Gastrocnemius medialis (tissue), 4 donors: ENCODE data around the gene C5orf46. TPM values are rescaled to one million over a fixed set of nuclear protein-coding genes. Genes with fewer than 3 reads are reported as not detected.

Experiments used
- ATAC-seq, 2 donors: fragments of 150-250 bp; one replicate each; pipeline ENCODE4 v1.9.1; 2016
- DNase-seq, 2 donors: peaks; one replicate each; pipeline ENCODE4 v3.0.0-alpha.2; 2019
- H3K27ac ChIP-seq, 4 donors: fragments of 200-600 bp; sonication (generic); 1 replicate in 1 of 4; 2 replicates in 3 of 4; pipeline ENCODE4 v1.5.1; 2016 to 2018; ENCODE audit warnings: mild to moderate bottlenecking in 2 of 4, moderate library complexity in 1 of 4
- H3K27me3 ChIP-seq, 3 donors: fragments of 200-600 bp; sonication (generic) in 2 of 3; 1 replicate in 1 of 3; 2 replicates in 2 of 3; pipeline versions ENCODE4 v1.5.1 to v1.6.0; 2016 to 2019; ENCODE audit warnings: mild to moderate bottlenecking in 1 of 3, moderate library complexity in 1 of 3
- H3K36me3 ChIP-seq, 2 donors: fragments of 200-600 bp; sonication (generic) in 1 of 2; one replicate each; pipeline ENCODE4 v1.5.1; 2017 to 2018
- H3K4me1 ChIP-seq, 2 donors: fragments of 200-600 bp; sonication (generic) in 1 of 2; one replicate each; pipeline ENCODE4 v1.5.1; 2016 to 2017; ENCODE audit warnings: mild to moderate bottlenecking in 2 of 2
- H3K4me3 ChIP-seq, 4 donors: fragments of 200-600 bp; sonication (generic) in 3 of 4; 1 replicate in 1 of 4; 2 replicates in 3 of 4; pipeline ENCODE4 v1.5.1; 2016 to 2019; ENCODE audit warnings: mild to moderate bottlenecking in 2 of 4
- H3K9me3 ChIP-seq, 3 donors: fragments of 200-600 bp; sonication (generic) in 2 of 3; 1 replicate in 1 of 3; 2 replicates in 2 of 3; pipeline ENCODE4 v1.5.1; 2016 to 2019
- CTCF ChIP-seq, 5 experiments: fragments of 450-650 bp in 3 of 5; fragments of 200-600 bp in 2 of 5; sonication (generic) in 2 of 5; IDR thresholded peaks in 4 of 5; conservative IDR thresholded peaks in 1 of 5; 1 replicate in 4 of 5; 2 replicates in 1 of 5; pipeline ENCODE4 v1.5.1; 2016 to 2019; ENCODE audit warnings: antibody characterized with exemption in 5 of 5, mild to moderate bottlenecking in 3 of 5, moderate library complexity in 3 of 5
- POLR2A ChIP-seq, 2 donors: fragments of 450-650 bp; IDR thresholded peaks; one replicate each; pipeline ENCODE4 v1.6.1; 2017; ENCODE audit warnings: antibody characterized with exemption in 2 of 2, mild to moderate bottlenecking in 2 of 2, moderate library complexity in 2 of 2
- in situ Hi-C, 4 donors: fragments of 200-750 bp; cut with MboI; loops; one replicate each; pipeline versions ENCODE4 v1.15.0 to v1.8.0; 2017; ENCODE audit warnings: low sequenced_read_pairs in 4 of 4
- intact Hi-C: fragments of 100-400 bp; cut with DNase I; formaldehyde crosslinking; loops from one replicate; pipeline ENCODE4 v1.15.1; 2023; ENCODE audit warnings: low total_unique reads
- total RNA-seq, 4 donors: library from RNA; depleted of rRNA; stranded (reverse); fragments of >200 nt; gene quantifications; one replicate each; pipeline versions ENCODE4 v1.1.0 to v1.2.3, GENCODE V29; 2016

The C5orf46 gene
- total RNA-seq, 4 donors from 2014 or later = not detected

- Histone ChIP-seq H3K27me3 (no peaks in the 10 kb centered on the region), H3K4me3 (no peak overlapping the region), H3K4me1 (peaks cover 0 to 12% of the 10 kb centered on the region in 2 donors), H3K27ac (no peak overlapping the region), H3K36me3 (no peaks in the 10 kb centered on the region), H3K9me3 (no peaks in the 10 kb centered on the region)
- ATAC-seq (no peak), DNase-seq (no peak)
- in situ Hi-C loops (no loop called here), intact Hi-C loops (no loop called here)
- TF ChIP-seq CTCF (IDR thresholded peaks at IDR 0.05 in 4 of 5, conservative IDR thresholded peaks at IDR 0.05 in 1 of 5) (no peak), POLR2A (IDR thresholded peaks at IDR 0.05) (no peak)
These were observed 7.4 kb upstream of the C5orf46 start for GRCh38 chr5:147913786-147914185.

GRCh38 chr5:147912011-147912410 is 5.7 kb upstream of the C5orf46 start:
- no peak overlapping the region for H3K4me3 ChIP-seq
- no peaks in the 10 kb centered on the region for H3K36me3 ChIP-seq
- DNase-seq (no peak), ATAC-seq (no peak)
- intact Hi-C loops (no loop called here), in situ Hi-C loops (no loop called here)
- no peaks in the 10 kb centered on the region for H3K27me3 ChIP-seq
- peaks cover 0 to 12% of the 10 kb centered on the region in 2 donors for H3K4me1 ChIP-seq
- no peaks in the 10 kb centered on the region for H3K9me3 ChIP-seq
- peak overlapping the region in 1 of 4 donors; percentile 70 for H3K27ac ChIP-seq
- TF ChIP-seq POLR2A (IDR thresholded peaks at IDR 0.05) = no peak
- no peak for TF ChIP-seq CTCF (IDR thresholded peaks at IDR 0.05 in 4 of 5, conservative IDR thresholded peaks at IDR 0.05 in 1 of 5)

GRCh38 chr5:147911427-147911826 is 5.1 kb upstream of the C5orf46 start:
- Histone ChIP-seq H3K9me3 (no peaks in the 10 kb centered on the region), H3K4me1 (peaks cover 0 to 12% of the 10 kb centered on the region in 2 donors), H3K27me3 (no peaks in the 10 kb centered on the region), H3K4me3 (no peak overlapping the region), H3K27ac (peak overlapping the region in 1 of 4 donors; percentile 70), H3K36me3 (no peaks in the 10 kb centered on the region)
- in situ Hi-C loops (no loop called here), intact Hi-C loops (no loop called here)
- no peak for TF ChIP-seq POLR2A (IDR thresholded peaks at IDR 0.05)
- no peak for TF ChIP-seq CTCF (IDR thresholded peaks at IDR 0.05 in 4 of 5, conservative IDR thresholded peaks at IDR 0.05 in 1 of 5)
- peak; percentile 93 to 98 for ATAC-seq
- DNase-seq = peak; percentile 73 to 78

GRCh38 chr5:147904110-147904509 is 2.2 kb downstream of the C5orf46 start:
- TF ChIP-seq CTCF (IDR thresholded peaks at IDR 0.05 in 4 of 5, conservative IDR thresholded peaks at IDR 0.05 in 1 of 5) (no peak), POLR2A (IDR thresholded peaks at IDR 0.05) (no peak)
- DNase-seq (no peak), ATAC-seq (no peak)
- no peak overlapping the region for H3K27ac ChIP-seq
- H3K4me3 ChIP-seq = no peak overlapping the region
- no peaks in the 10 kb centered on the region for H3K9me3 ChIP-seq
- H3K27me3 ChIP-seq = no peaks in the 10 kb centered on the region
- no peaks in the 10 kb centered on the region for H3K36me3 ChIP-seq
- in situ Hi-C loops (no loop called here), intact Hi-C loops (no loop called here)
- no peaks in the 10 kb centered on the region for H3K4me1 ChIP-seq

GRCh38 chr5:147902609-147903115 is 3.7 kb downstream of the C5orf46 start:
- in situ Hi-C loops (no loop called here), intact Hi-C loops (no loop called here)
- Histone ChIP-seq H3K4me1 (no peaks in the 10 kb centered on the region), H3K27me3 (no peaks in the 10 kb centered on the region), H3K9me3 (no peaks in the 10 kb centered on the region), H3K36me3 (no peaks in the 10 kb centered on the region), H3K4me3 (no peak overlapping the region), H3K27ac (no peak overlapping the region)
- TF ChIP-seq POLR2A (IDR thresholded peaks at IDR 0.05) (no peak), CTCF (IDR thresholded peaks at IDR 0.05 in 4 of 5, conservative IDR thresholded peaks at IDR 0.05 in 1 of 5) (no peak)
- DNase-seq = no peak
- no peak for ATAC-seq
